ENCODE data around the gene SLC32A1. TPM values are rescaled to one million over a fixed set of nuclear protein-coding genes. Genes with fewer than 3 reads are reported as not detected.

Gene SLC32A1
- total RNA-seq, 1 experiment from 2014 or later = 0.24 TPM

GRCh38 chr20:38703526-38703925 lies 20.8 kb upstream of the SLC32A1 start:
- Histone ChIP-seq H3K4me2 (ENCODE audit: insufficient read depth, insufficient read length, low read length) (no peak overlapping the region), H3K4me1 (ENCODE audit: insufficient read depth, low read length) (no peaks in the 10 kb centered on the region; the same call in 1 of the 2 replicates), H3K14ac (ENCODE audit: insufficient read depth, low read length) (no peak overlapping the region; the same call in 1 of the 2 replicates), H4K91ac (ENCODE audit: insufficient read length, low read depth, low read length) (no peak overlapping the region), H3K79me2 (ENCODE audit: insufficient read depth, low read length) (no peaks in the 10 kb centered on the region), H3K23ac (ENCODE audit: insufficient read length, low read depth, low read length) (no peak overlapping the region), H3K27me3 (ENCODE audit: insufficient read depth, low read length) (no peaks in the 10 kb centered on the region), H3K18ac (ENCODE audit: insufficient read length, low read depth, low read length) (no peak overlapping the region), H3K79me1 (ENCODE audit: insufficient read depth, low read depth, low read length, poor library complexity, severe bottlenecking) (no peaks in the 10 kb centered on the region), H2BK5ac (ENCODE audit: insufficient read length, low read length) (no peak overlapping the region), H2AK5ac (ENCODE audit: insufficient read length, low read length) (no peak overlapping the region), H3T11ph (ENCODE audit: low read length) (no peak overlapping the region), H2BK12ac (ENCODE audit: insufficient read length, low read depth, low read length) (no peak overlapping the region), H3K9me3 (ENCODE audit: control insufficient read depth, low read depth, low read length) (no peaks in the 10 kb centered on the region), H4K8ac (replicated peaks; ENCODE audit: insufficient read length, low read depth, low read length) (no peak overlapping the region), H2BK15ac (ENCODE audit: low read depth, low read length) (no peak overlapping the region), H4K20me1 (ENCODE audit: control insufficient read depth, insufficient read depth, insufficient read length) (no peaks in the 10 kb centered on the region), H3K27ac (ENCODE audit: insufficient read length, low read depth, low read length) (no peak overlapping the region), H3K56ac (ENCODE audit: insufficient read length, low read depth, low read length) (no peak overlapping the region), H2BK120ac (ENCODE audit: low read depth, low read length, poor library complexity, severe bottlenecking) (no peak overlapping the region), H2BK20ac (ENCODE audit: low read depth, low read length, poor library complexity, severe bottlenecking) (no peak overlapping the region), H4K5ac (ENCODE audit: insufficient read length, low read depth, low read length) (no peak overlapping the region), H2AFZ (ENCODE audit: low read length) (no peak overlapping the region), H3K23me2 (ENCODE audit: insufficient read length, low read depth, low read length, poor library complexity, severe bottlenecking) (no peaks in the 10 kb centered on the region), H3K9ac (ENCODE audit: extremely low read depth, insufficient read length, low read length) (no peak overlapping the region), H3K4ac (ENCODE audit: low read depth, low read length) (no peak overlapping the region)
- Mint-ChIP-seq H3K4me1 (peaks cover 4 to 15% of the 10 kb centered on the region in 2 experiments), H3K27me3 (ENCODE audit: low read depth) (peaks cover 50% of the 10 kb centered on the region), H3K27ac (no peak overlapping the region), H3K36me3 (ENCODE audit: insufficient read depth in 1 of 3, low read depth in 3 of 3) (no peaks in the 10 kb centered on the region), H3K9me3 (no peaks in the 10 kb centered on the region), H3K4me3 (no peak overlapping the region)
- no CpG with 5 or more reads among the region's 3 CpGs for WGBS (ENCODE audit: extremely low coverage, insufficient read length, low lambda C conversion rate)
- DNase-seq = no peak
- no peak for TF ChIP-seq CTCF (conservative IDR thresholded peaks at IDR 0.05)

Data from H9 (cell line).